Globus pallidus (tissue), 1 donor: ENCODE measurements around the gene MAGEA2B.
"Not testable (repeated sequence)": the region's sequence is repeated elsewhere in the genome, so short reads cannot be mapped to it uniquely, and the experiment has no call there.

Experiments
- DNase-seq: peaks from one replicate; pipeline ENCODE4 v3.0.0-alpha.2; 2015; ENCODE audit warnings: low spot score

MAGEA2B gene

GRCh38 chrX:152758918-152759317 is 44.5 kb downstream of the MAGEA2B start, which contains the start of gene CSAG3:
CSAG3 (plus strand) TSS chrX:152759218.
- DNase-seq: not testable (repeated sequence)

DNA sequence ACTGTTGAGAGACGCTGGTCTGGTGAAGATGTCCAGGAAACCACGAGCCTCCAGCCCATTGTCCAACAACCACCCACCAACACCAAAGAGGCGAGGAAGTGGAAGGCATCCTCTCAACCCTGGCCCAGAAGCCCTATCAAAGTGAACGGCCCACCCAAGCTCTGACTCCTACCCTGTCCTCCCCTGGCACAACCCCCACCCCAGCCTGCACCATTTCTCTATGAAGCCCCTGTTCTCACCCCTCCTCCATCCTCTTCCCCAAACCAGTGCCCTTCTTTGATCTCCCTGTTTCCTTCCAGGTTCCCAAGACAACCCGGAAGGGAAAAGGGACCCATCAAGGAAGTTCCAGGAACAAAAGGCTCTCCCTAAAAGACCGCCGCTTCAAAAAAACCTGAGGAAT is 45.1 kb downstream of the MAGEA2B start:
- DNase-seq: not testable (repeated sequence)

GRCh38 chrX:152761582-152761981 is 47.2 kb downstream of the MAGEA2B start:
- DNase-seq: not testable (repeated sequence)

GRCh38 chrX:152766562-152766961 is 52.1 kb downstream of the MAGEA2B start:
- not testable (repeated sequence) for DNase-seq
